Ascending aorta (tissue), 2 donors: ENCODE results near the gene ANKZF1. TPM values are rescaled to one million over a fixed set of nuclear protein-coding genes. Genes with fewer than 3 reads are reported as not detected.

ENCODE experiments used
- DNase-seq, 2 donors: peaks; one replicate each; pipeline ENCODE4 v3.0.0-alpha.2; 2019; ENCODE audit warnings: low spot score in 2 of 2
- H3K27ac ChIP-seq, 2 donors: fragments of 200-600 bp; sonication (generic); one replicate each; pipeline ENCODE4 v1.5.1; 2016 to 2017; ENCODE audit warnings: mild to moderate bottlenecking in 1 of 2
- H3K27me3 ChIP-seq: fragments of 200-600 bp; sonication (generic); one replicate; pipeline ENCODE4 v1.5.1; 2017
- H3K36me3 ChIP-seq, 2 donors: fragments of 200-600 bp; sonication (generic); one replicate each; pipeline ENCODE4 v1.5.1; 2016
- H3K4me1 ChIP-seq, 2 donors: fragments of 200-600 bp; sonication (generic); one replicate each; pipeline ENCODE4 v1.5.1; 2016 to 2017; ENCODE audit warnings: mild to moderate bottlenecking in 1 of 2
- H3K4me3 ChIP-seq, 2 donors: fragments of 200-600 bp; sonication (generic); one replicate each; pipeline ENCODE4 v1.5.1; 2016 to 2017; ENCODE audit warnings: mild to moderate bottlenecking in 1 of 2
- H3K9me3 ChIP-seq, 2 donors: fragments of 200-600 bp; sonication (generic); one replicate each; pipeline ENCODE4 v1.5.1; 2016
- intact Hi-C: fragments of 100-400 bp; cut with DNase I; formaldehyde crosslinking; loops from one replicate; pipeline ENCODE4 v1.15.1; 2023
- total RNA-seq: library from RNA; depleted of rRNA; stranded (reverse); fragments of >200 nt; gene quantifications from one replicate; pipeline ENCODE4 v1.1.0, GENCODE V29; 2016
- TF ChIP-seq, protein P1 (sequence below), 3 experiments: fragments of 200-600 bp in 2 of 3; fragments of 450-650 bp in 1 of 3; sonication (generic) in 2 of 3; IDR thresholded peaks; one replicate each; pipeline ENCODE4 v1.5.1; 2016 to 2019; ENCODE audit warnings: antibody characterized with exemption in 3 of 3, mild to moderate bottlenecking in 1 of 3, moderate library complexity in 1 of 3

The ANKZF1 gene
- total RNA-seq, 1 donor from 2014 or later: 53.1 TPM

DNA sequence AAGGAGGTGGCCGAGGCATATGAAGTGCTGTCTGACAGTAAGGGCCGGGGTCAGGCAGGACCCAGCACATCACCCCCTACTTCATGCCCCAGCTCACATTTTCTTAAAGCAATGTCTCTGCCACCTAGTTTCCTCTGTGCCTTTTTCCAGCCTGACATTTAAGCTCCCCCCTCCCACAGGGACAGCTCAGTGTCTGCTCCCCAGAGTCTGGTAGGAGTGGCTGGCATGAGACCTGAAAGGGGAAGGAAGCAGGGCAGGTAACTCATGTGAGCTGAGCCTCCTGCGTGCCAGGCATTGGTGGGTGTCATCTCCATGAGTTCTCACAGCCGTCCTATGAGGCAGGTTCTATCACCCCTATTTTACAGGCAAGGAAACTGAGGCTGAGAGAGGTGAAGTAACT is 51.0 kb downstream of the ANKZF1 start:
- intact Hi-C loops: no loop called here
- DNase-seq: no peak
- peaks cover 36 to 52% of the 10 kb centered on the region in 2 donors for H3K36me3 ChIP-seq

DNA sequence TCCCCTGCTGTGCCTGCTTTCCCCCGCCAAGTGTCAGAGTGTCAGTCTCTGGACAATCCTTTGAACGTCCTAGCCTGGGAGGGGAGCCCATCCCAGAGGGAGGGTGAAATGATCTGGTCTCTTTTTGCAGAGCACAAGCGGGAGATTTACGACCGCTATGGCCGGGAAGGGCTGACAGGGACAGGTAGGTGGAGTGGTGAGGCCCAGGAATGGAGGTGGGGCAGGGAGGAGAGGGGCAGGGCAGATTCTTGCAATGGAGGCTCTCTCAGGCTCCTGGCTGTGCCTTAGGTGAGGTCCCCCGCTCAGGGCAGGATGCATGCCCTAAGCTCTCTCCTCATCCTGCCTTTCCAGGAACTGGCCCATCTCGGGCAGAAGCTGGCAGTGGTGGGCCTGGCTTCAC is 52.0 kb downstream of the ANKZF1 start:
- DNase-seq: no peak
- no peaks in the 10 kb centered on the region for H3K9me3 ChIP-seq
- peak overlapping the region; percentile 99 for H3K27ac ChIP-seq
- no peak overlapping the region for H3K4me3 ChIP-seq
- intact Hi-C loops: no loop called here
- TF ChIP-seq, protein P1, sequence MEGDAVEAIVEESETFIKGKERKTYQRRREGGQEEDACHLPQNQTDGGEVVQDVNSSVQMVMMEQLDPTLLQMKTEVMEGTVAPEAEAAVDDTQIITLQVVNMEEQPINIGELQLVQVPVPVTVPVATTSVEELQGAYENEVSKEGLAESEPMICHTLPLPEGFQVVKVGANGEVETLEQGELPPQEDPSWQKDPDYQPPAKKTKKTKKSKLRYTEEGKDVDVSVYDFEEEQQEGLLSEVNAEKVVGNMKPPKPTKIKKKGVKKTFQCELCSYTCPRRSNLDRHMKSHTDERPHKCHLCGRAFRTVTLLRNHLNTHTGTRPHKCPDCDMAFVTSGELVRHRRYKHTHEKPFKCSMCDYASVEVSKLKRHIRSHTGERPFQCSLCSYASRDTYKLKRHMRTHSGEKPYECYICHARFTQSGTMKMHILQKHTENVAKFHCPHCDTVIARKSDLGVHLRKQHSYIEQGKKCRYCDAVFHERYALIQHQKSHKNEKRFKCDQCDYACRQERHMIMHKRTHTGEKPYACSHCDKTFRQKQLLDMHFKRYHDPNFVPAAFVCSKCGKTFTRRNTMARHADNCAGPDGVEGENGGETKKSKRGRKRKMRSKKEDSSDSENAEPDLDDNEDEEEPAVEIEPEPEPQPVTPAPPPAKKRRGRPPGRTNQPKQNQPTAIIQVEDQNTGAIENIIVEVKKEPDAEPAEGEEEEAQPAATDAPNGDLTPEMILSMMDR (IDR thresholded peaks at IDR 0.05): no peak
- H3K36me3 ChIP-seq: peaks cover 38 to 53% of the 10 kb centered on the region in 2 donors
- H3K4me1 ChIP-seq: peaks cover 6 to 41% of the 10 kb centered on the region in 2 donors
- H3K27me3 ChIP-seq: no peaks in the 10 kb centered on the region

More for the DNA sequence above, 51.0 kb downstream of the ANKZF1 start:
- Histone ChIP-seq H3K4me3 (peak overlapping the region; percentile 87 to 95), H3K4me1 (peaks cover 6 to 36% of the 10 kb centered on the region in 2 donors), H3K27ac (peak overlapping the region; percentile 99), H3K9me3 (no peaks in the 10 kb centered on the region), H3K27me3 (no peaks in the 10 kb centered on the region)
- TF ChIP-seq, protein P1 (IDR thresholded peaks at IDR 0.05): no peak

DNA sequence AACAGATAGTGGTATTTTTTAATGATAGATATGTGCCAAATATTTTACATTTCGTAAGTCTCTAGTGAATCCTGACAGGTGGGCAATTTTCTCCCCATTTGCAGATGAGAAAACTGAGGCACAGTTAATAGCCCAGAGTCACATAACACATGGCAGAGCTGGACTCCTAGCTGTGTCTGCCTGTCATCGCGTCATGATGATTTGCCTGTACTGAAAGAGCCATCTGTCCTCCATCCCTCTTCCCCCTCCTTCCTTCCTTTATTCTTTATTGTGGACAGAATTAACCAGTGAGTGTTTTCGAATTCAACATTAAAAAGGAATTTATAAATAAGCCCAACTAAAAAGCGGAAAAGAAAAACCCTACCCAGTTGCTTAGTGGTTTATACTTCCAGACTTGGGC is 52.8 kb downstream of the ANKZF1 start:
- Histone ChIP-seq H3K4me1 (peaks cover 6 to 40% of the 10 kb centered on the region in 2 donors), H3K4me3 (no peak overlapping the region), H3K27ac (no peak overlapping the region), H3K27me3 (no peaks in the 10 kb centered on the region), H3K36me3 (peaks cover 39 to 53% of the 10 kb centered on the region in 2 donors), H3K9me3 (no peaks in the 10 kb centered on the region)
- intact Hi-C loops: no loop called here
- TF ChIP-seq, protein P1 (IDR thresholded peaks at IDR 0.05): no peak
- no peak for DNase-seq

DNA sequence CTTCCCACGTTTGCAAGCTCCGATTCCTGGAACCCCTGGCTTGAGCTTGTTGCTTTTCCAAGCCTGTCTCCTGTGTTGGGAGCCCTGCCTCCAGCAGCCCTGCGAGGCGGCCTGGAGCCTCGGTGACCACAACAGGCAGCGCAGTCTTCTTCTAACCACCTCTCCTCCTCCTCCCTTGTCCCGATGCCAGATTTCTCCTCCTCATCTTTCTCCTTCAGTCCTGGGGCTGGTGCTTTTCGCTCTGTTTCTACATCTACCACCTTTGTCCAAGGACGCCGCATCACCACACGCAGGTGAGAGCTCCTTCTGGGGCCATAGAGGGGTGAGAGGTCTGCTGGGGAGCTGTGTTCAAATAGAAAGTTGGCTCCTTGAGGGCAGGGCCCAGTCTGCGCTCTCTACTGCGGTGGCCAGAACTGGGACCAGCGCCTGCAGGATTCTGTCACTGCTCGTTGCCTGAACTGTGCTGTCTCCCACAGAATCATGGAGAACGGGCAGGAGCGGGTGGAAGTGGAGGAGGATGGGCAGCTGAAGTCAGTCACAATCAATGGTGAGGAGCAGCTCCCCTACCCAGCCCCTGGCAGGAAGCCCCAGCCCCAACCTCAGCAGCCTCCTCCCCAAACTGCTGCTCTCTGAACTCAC is 53.5 kb downstream of the ANKZF1 start:
- Histone ChIP-seq H3K36me3 (peaks cover 39 to 53% of the 10 kb centered on the region in 2 donors), H3K4me1 (peaks cover 6 to 33% of the 10 kb centered on the region in 2 donors)

DNA sequence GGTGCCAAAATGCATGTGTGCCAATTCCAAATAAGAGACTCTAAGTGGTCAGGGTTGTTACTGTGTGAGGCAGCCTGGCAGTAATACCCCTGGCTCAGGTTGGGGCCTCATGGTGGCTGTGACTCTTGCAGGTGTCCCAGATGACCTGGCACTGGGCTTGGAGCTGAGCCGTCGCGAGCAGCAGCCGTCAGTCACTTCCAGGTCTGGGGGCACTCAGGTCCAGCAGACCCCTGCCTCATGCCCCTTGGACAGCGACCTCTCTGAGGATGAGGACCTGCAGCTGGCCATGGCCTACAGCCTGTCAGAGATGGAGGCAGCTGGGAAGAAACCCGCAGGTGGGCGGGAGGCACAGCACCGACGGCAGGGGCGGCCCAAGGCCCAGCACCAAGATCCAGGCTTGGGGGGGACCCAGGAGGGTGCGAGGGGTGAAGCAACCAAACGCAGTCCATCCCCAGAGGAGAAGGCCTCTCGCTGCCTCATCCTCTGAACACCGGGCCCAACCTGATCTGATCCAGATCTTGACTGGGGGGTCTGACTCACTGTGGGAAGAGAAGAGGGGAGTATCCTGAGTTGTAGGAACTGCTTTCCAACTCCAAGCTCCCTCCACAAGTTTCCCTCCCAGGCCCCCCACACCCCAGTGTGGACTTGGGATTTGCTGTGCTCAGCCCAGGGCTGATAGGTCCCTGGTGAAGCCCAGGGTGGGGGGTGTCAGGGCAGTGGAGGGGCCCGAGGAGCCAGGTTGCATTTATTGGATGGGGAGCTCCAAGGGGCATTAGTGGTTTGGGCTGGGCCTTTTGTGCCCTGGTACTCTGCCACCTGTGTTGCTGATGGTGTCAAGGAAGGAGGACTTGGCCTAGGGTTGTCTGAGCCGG is 55.1 kb downstream of the ANKZF1 start:
- Histone ChIP-seq H3K27me3 (no peaks in the 10 kb centered on the region), H3K4me3 (no peak overlapping the region), H3K9me3 (no peaks in the 10 kb centered on the region), H3K4me1 (peaks cover 9 to 30% of the 10 kb centered on the region in 2 donors), H3K27ac (peak overlapping the region in 1 of 2 donors; percentile 71), H3K36me3 (peaks cover 39 to 53% of the 10 kb centered on the region in 2 donors)
- TF ChIP-seq, protein P1 (IDR thresholded peaks at IDR 0.05): no peak
- no peak for DNase-seq
- intact Hi-C loops: no loop called here

More for the DNA sequence above, 53.5 kb downstream of the ANKZF1 start:
- H3K27ac ChIP-seq: no peak overlapping the region
- intact Hi-C loops: no loop called here
- H3K9me3 ChIP-seq: no peaks in the 10 kb centered on the region
- no peak for DNase-seq
- H3K4me3 ChIP-seq: no peak overlapping the region
- TF ChIP-seq, protein P1 (IDR thresholded peaks at IDR 0.05): no peak
- no peaks in the 10 kb centered on the region for H3K27me3 ChIP-seq
